Spinal cord (tissue), 10 donors: ENCODE results near the gene DISP3. TPM values are rescaled to one million over a fixed set of nuclear protein-coding genes. Genes with fewer than 3 reads are reported as not detected.

Source experiments
- DNase-seq, 6 donors: peaks; one replicate each; pipeline versions ENCODE4 v3.0.0 to v3.0.0-alpha.2; 2013 to 2015; ENCODE audit warnings: low spot score in 6 of 6, low read depth in 4 of 6
- H3K27ac ChIP-seq: one replicate; pipeline ENCODE4 v1.5.1; 2013; ENCODE audit warnings: low read depth, low read length, control low read depth
- H3K27me3 ChIP-seq: one replicate; pipeline ENCODE4 v1.6.1; 2013; ENCODE audit warnings: low read length; ENCODE audit not compliant: control insufficient read depth, insufficient read depth
- H3K36me3 ChIP-seq: one replicate; pipeline ENCODE4 v1.6.1; 2013; ENCODE audit warnings: low read length; ENCODE audit not compliant: control insufficient read depth, insufficient read depth
- H3K4me1 ChIP-seq: one replicate; pipeline ENCODE4 v1.6.1; 2013; ENCODE audit warnings: low read length; ENCODE audit not compliant: control insufficient read depth, insufficient read depth
- H3K4me3 ChIP-seq: one replicate; pipeline ENCODE4 v1.5.1; 2013; ENCODE audit warnings: low read depth, low read length, control low read depth
- H3K9me3 ChIP-seq: one replicate; pipeline ENCODE4 v1.6.1; 2013; ENCODE audit warnings: low read length; ENCODE audit not compliant: control insufficient read depth, insufficient read depth
- WGBS: methylation state at CpG from one replicate; pipeline ENCODE4 v1.1.5; 2013; ENCODE audit warnings: missing lambda C conversion rate; ENCODE audit not compliant: insufficient coverage; 5-methylcytosine and 5-hydroxymethylcytosine counted together
- polyA plus RNA-seq, 2 donors: library from polyadenylated mRNA; unstranded; fragments of 120-200 nt; gene quantifications; one replicate each; pipeline ENCODE4 v1.2.1, GENCODE V29; 2013; ENCODE audit not compliant: insufficient read length in 2 of 2
- total RNA-seq, 2 donors: library from RNA; depleted of rRNA in 1 of 2; stranded (reverse); fragments of 120-200 nt in 1 of 2; fragments of >200 nt in 1 of 2; gene quantifications; one replicate each; pipeline versions ENCODE4 v1.2.3 to v1.2.4, GENCODE V29; 2013 to 2014
- donor health status: healthy.

Gene DISP3
- total and polyA plus RNA-seq, 4 donors: 7.4 to 29.3 (median 18.4) TPM

DNA sequence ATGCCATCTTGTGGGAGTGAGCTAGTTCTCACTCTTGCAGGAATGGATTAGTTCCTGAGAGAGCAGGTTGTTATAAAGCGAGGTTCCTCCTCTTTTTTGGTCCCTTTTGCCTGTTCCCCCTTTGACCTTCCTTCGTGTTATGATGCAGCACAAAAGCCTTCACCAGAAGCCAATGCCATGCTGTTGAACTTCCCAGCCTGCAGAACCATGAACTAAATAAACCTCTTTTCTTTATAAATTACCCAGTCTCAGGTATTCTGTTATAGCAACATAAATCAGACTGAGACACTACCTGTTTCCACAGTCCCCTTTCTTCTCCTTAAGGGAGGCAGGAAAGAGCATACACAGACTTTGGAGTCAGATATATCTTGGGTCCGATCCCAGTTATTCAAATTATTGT, 25.6 kb downstream of the DISP3 start:
- WGBS: 100% methylated on average over 2 of the region's 3 CpGs
- Histone ChIP-seq H3K27me3 (no peaks in the 10 kb centered on the region), H3K9me3 (peaks cover 11% of the 10 kb centered on the region), H3K4me1 (peaks cover 22% of the 10 kb centered on the region), H3K4me3 (no peak overlapping the region), H3K27ac (no peak overlapping the region), H3K36me3 (peaks cover 47% of the 10 kb centered on the region)
- no peak for DNase-seq

GRCh38 chr1:11505591-11506538, 26.9 kb downstream of the DISP3 start:
- Histone ChIP-seq H3K9me3 (peaks cover 11% of the 10 kb centered on the region), H3K27ac (no peak overlapping the region), H3K4me1 (peaks cover 12% of the 10 kb centered on the region), H3K27me3 (no peaks in the 10 kb centered on the region), H3K4me3 (no peak overlapping the region), H3K36me3 (peaks cover 47% of the 10 kb centered on the region)
- no peak for DNase-seq
- no CpG with 5 or more reads among the region's 2 CpGs for WGBS

DNA sequence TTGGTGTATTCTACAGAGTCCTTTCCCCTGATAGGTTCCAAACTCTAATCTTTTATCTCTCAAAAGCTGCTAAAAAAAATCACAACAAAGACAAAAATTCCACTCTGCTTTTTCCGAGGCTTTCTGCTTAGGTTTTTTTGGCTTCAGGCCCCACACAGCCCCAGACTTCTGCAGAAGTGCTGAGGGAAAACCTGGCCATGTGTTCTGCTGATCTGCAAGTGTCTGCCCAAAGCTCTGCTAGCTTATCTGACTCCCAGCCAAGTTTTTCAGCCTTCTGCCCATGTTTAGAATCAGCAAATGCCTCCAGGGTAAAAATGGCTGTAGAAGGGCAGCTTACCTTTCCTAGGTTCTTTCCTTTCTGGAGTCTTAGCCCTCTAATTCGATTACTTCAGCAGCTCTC, 28.4 kb downstream of the DISP3 start:
- H3K9me3 ChIP-seq: peaks cover 11% of the 10 kb centered on the region
- WGBS: 33% methylated on average over 1 of the region's 2 CpGs
- DNase-seq: peak in 1 of 6 donors; percentile 83
- H3K4me3 ChIP-seq: no peak overlapping the region
- no peak overlapping the region for H3K27ac ChIP-seq
- no peaks in the 10 kb centered on the region for H3K4me1 ChIP-seq
- peaks cover 41% of the 10 kb centered on the region for H3K36me3 ChIP-seq
- no peaks in the 10 kb centered on the region for H3K27me3 ChIP-seq

- Histone ChIP-seq H3K4me3 (no peak overlapping the region), H3K9me3 (no peaks in the 10 kb centered on the region), H3K4me1 (no peaks in the 10 kb centered on the region), H3K27me3 (no peaks in the 10 kb centered on the region), H3K36me3 (peaks cover 55% of the 10 kb centered on the region), H3K27ac (no peak overlapping the region)
- peak in 1 of 6 donors; percentile 34 for DNase-seq
- WGBS: 100% methylated on average over 1 of the region's 1 CpG
Measured at GRCh38 chr1:11513681-11514080, 34.7 kb downstream of the DISP3 start.

GRCh38 chr1:11514366-11514765, 35.4 kb downstream of the DISP3 start:
- no peaks in the 10 kb centered on the region for H3K4me1 ChIP-seq
- WGBS: 92% methylated on average over 4 of the region's 4 CpGs
- H3K27me3 ChIP-seq: no peaks in the 10 kb centered on the region
- no peak overlapping the region for H3K27ac ChIP-seq
- peaks cover 61% of the 10 kb centered on the region for H3K36me3 ChIP-seq
- no peak for DNase-seq
- H3K4me3 ChIP-seq: no peak overlapping the region
- no peaks in the 10 kb centered on the region for H3K9me3 ChIP-seq

GRCh38 chr1:11515368-11516300, 36.7 kb downstream of the DISP3 start:
- Histone ChIP-seq H3K27ac (no peak overlapping the region), H3K9me3 (no peaks in the 10 kb centered on the region), H3K4me1 (no peaks in the 10 kb centered on the region), H3K36me3 (peaks cover 72% of the 10 kb centered on the region), H3K4me3 (no peak overlapping the region), H3K27me3 (no peaks in the 10 kb centered on the region)
- DNase-seq: no peak
- 95% methylated on average over 20 of the region's 21 CpGs for WGBS

- H3K9me3 ChIP-seq: no peaks in the 10 kb centered on the region
- no peak for DNase-seq
- H3K4me3 ChIP-seq: no peak overlapping the region
- peaks cover 78% of the 10 kb centered on the region for H3K36me3 ChIP-seq
- no peaks in the 10 kb centered on the region for H3K27me3 ChIP-seq
- no peaks in the 10 kb centered on the region for H3K4me1 ChIP-seq
- H3K27ac ChIP-seq: no peak overlapping the region
- WGBS: 97% methylated on average over 9 of the region's 9 CpGs
Measured at GRCh38 chr1:11516961-11517635, 38.1 kb downstream of the DISP3 start.

DNA sequence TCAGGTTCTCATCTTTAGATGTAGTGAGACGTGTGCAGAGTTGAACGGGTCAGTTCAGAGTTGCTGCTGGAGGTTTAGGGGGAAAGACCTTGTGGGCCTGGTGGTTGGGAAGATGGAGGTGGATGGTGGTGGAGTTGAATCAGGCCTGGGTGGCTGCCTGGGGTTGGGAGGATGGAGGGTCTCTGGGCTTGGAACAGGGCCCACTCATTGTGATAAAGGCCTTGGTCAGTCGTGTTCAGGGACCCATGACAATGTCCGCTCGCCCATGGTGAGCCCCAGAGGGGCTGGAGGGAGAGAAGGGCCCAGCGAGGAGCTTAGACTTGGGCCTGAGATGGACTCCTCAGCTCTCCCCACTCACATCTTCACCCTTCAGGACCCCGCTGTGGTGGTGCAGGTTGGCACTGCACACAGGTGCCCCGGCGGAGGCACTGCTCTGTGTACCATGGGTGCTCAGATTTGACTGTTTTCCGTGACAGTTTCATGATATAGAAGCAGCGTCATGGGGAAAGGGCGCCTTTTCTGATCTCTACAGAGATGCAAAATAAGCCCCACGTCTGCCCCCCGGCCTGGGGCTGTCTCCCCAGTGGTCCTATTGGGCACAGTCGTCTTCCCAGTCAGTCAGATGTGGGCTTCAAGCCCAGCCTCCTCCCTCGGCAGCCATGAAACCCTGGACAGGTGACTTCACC, 39.2 kb downstream of the DISP3 start:
- Histone ChIP-seq H3K4me1 (no peaks in the 10 kb centered on the region), H3K4me3 (no peak overlapping the region), H3K27me3 (no peaks in the 10 kb centered on the region), H3K9me3 (no peaks in the 10 kb centered on the region), H3K27ac (no peak overlapping the region), H3K36me3 (peaks cover 89% of the 10 kb centered on the region)
- WGBS: 89% methylated on average over 16 of the region's 16 CpGs
- no peak for DNase-seq
